Keratinocyte (primary cell): ENCODE measurements around the gene SLC6A9. TPM values are rescaled to one million over a fixed set of nuclear protein-coding genes. Genes with fewer than 3 reads are reported as not detected.

Experiments used
- DNase-seq: peaks from one replicate; pipeline ENCODE4 v3.0.0-alpha.2; 2011; ENCODE audit warnings: low read depth, missing footprints, low spot score
- FAIRE-seq: peaks from 2 replicates; lab custom pipeline; 2011; peaks lifted over from hg19 to GRCh38; lab: Jason Lieb, UNC
- H2AFZ ChIP-seq: 2 replicates; pipeline ENCODE4 v1.6.0; 2012; ENCODE audit warnings: low read length, control low read depth, inconsistent platforms; ENCODE audit not compliant: control insufficient read depth
- H3K27ac ChIP-seq: 2 replicates; pipeline ENCODE4 v1.5.1; 2011; ENCODE audit warnings: low read length; ENCODE audit not compliant: control insufficient read depth, insufficient read depth
- H3K27me3 ChIP-seq: 3 replicates; pipeline ENCODE4 v1.6.0; 2011; ENCODE audit warnings: low read length; ENCODE audit not compliant: control insufficient read depth, insufficient read depth; ENCODE audit errors: extremely low read depth
- H3K36me3 ChIP-seq, 2 experiments: 2 replicates in 1 of 2; 3 replicates in 1 of 2; pipeline ENCODE4 v1.5.1; 2011; ENCODE audit warnings: low read length in 2 of 2, mild to moderate bottlenecking in 1 of 2; ENCODE audit not compliant: control insufficient read depth in 2 of 2, insufficient read depth in 2 of 2; ENCODE audit errors: extremely low read depth in 1 of 2
- H3K4me1 ChIP-seq: 3 replicates; pipeline ENCODE4 v1.5.1; 2011; ENCODE audit warnings: low read length; ENCODE audit not compliant: control insufficient read depth, insufficient read depth; ENCODE audit errors: extremely low read depth
- H3K4me2 ChIP-seq: 3 replicates; pipeline ENCODE4 v1.6.0; 2011; ENCODE audit warnings: low read depth, low read length; ENCODE audit not compliant: control insufficient read depth, insufficient read depth; ENCODE audit errors: extremely low read depth
- H3K4me3 ChIP-seq, 3 experiments: fragments of 200-600 bp in 1 of 3; sonication (generic) in 1 of 3; 2 replicates in 2 of 3; 3 replicates in 1 of 3; pipeline ENCODE4 v1.5.1; 2011 to 2016; ENCODE audit warnings: low read length in 3 of 3, mild to moderate bottlenecking in 3 of 3, control low read depth in 2 of 3, inconsistent platforms in 1 of 3, low read depth in 1 of 3, mixed read lengths in 1 of 3, mixed run types in 1 of 3, moderate library complexity in 1 of 3; ENCODE audit not compliant: control insufficient read depth in 2 of 3, insufficient read depth in 2 of 3; ENCODE audit errors: extremely low read depth in 1 of 3
- H3K79me2 ChIP-seq: 2 replicates; pipeline ENCODE4 v1.6.0; 2012; ENCODE audit warnings: low read length; ENCODE audit not compliant: control insufficient read depth, insufficient read depth
- H3K9ac ChIP-seq: 3 replicates; pipeline ENCODE4 v1.6.0; 2011; ENCODE audit warnings: low read length; ENCODE audit not compliant: control insufficient read depth, insufficient read depth; ENCODE audit errors: extremely low read depth
- H3K9me1 ChIP-seq: 3 replicates; pipeline ENCODE4 v1.6.0; 2011; ENCODE audit warnings: low read length; ENCODE audit not compliant: control insufficient read depth, insufficient read depth; ENCODE audit errors: extremely low read depth
- H3K9me3 ChIP-seq: 2 replicates; pipeline ENCODE4 v1.5.1; 2012; ENCODE audit warnings: low read depth, low read length; ENCODE audit not compliant: control insufficient read depth
- H4K20me1 ChIP-seq: 3 replicates; pipeline ENCODE4 v1.6.0; 2011; ENCODE audit warnings: low read length; ENCODE audit not compliant: control insufficient read depth, insufficient read depth; ENCODE audit errors: extremely low read depth
- CTCF ChIP-seq, 3 experiments: IDR thresholded peaks in 1 of 3; conservative IDR thresholded peaks in 1 of 3; optimal IDR thresholded peaks in 1 of 3; 2 replicates in 2 of 3; 3 replicates in 1 of 3; pipeline versions ENCODE3 to v1.5.1; 2011; ENCODE audit warnings: low read length in 3 of 3, mild to moderate bottlenecking in 3 of 3, moderate library complexity in 2 of 3, control low read depth in 1 of 3, inconsistent platforms in 1 of 3; ENCODE audit not compliant: insufficient read depth in 2 of 3; ENCODE audit errors: extremely low read depth in 1 of 3
- EZH2 ChIP-seq: IDR thresholded peaks from one replicate; pipeline ENCODE4 v1.6.1; 2012; ENCODE audit warnings: inconsistent platforms, mild to moderate bottlenecking, low read length, moderate library complexity
- dilution Hi-C: fragments of 300-500 bp; cut with MboI; formaldehyde crosslinking; loops from one replicate; pipeline ENCODE4 v1.7.0; 2020; ENCODE audit warnings: low sequenced_read_pairs; ENCODE audit not compliant: extremely low pct_ligation_motif_present
- polyA plus RNA-seq, 5 experiments: library from polyadenylated mRNA; depleted of rRNA in 3 of 5; stranded (reverse) in 3 of 5; stranded (forward) in 1 of 5; unstranded in 1 of 5; fragments of >200 nt; gene quantifications; 1 replicate in 1 of 5; 2 replicates in 3 of 5; 3 replicates in 1 of 5; pipeline versions ENCODE4 v1.2.1 to v1.2.3, GENCODE V29; 2011 to 2012; ENCODE audit warnings: missing spikeins in 2 of 5, low read depth in 1 of 5, low replicate concordance in 1 of 5

Gene SLC6A9
- polyA plus RNA-seq, 1 donor (not counting 4 experiments of a cell fraction or from before 2014, with no cell fraction given) = 5.3 TPM

DNA sequence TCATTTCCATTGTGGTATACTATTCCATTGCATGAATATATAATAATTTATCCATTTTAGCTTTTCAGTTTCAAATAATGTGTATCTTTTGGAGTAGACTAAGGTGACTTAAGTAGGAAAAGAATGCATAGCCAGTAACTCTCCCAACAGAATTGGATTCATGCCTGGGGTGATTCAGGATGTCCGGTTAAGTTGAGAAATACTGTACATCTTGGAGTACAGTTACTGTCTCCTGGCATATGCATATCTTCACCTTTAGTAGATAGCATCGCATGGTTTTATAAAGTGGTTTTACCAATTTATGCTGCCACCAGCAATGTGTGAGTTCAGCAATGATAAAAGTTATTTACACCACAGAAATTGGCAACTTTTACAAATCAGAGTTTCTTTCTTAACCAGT lies 18.6 kb upstream of the SLC6A9 start:
- peak overlapping the region; percentile 40 for H3K4me2 ChIP-seq
- no peak overlapping the region for H2AFZ ChIP-seq
- DNase-seq (no peak), FAIRE-seq (peak; percentile 90)
- no peaks in the 10 kb centered on the region for H3K79me2 ChIP-seq
- no peaks in the 10 kb centered on the region for H3K9me3 ChIP-seq
- H3K4me1 ChIP-seq = peaks cover 32% of the 10 kb centered on the region
- no peak overlapping the region for H3K4me3 ChIP-seq
- no peak overlapping the region for H3K9ac ChIP-seq
- H3K27me3 ChIP-seq = no peaks in the 10 kb centered on the region
- H3K9me1 ChIP-seq = no peaks in the 10 kb centered on the region
- no peaks in the 10 kb centered on the region for H4K20me1 ChIP-seq
- dilution Hi-C loops = no loop called here
- H3K27ac ChIP-seq = peak overlapping the region; percentile 35
- no peak for TF ChIP-seq CTCF (optimal IDR thresholded peaks at IDR 0.05 in 1 of 3, IDR thresholded peaks at IDR 0.05 in 1 of 3, conservative IDR thresholded peaks at IDR 0.05 in 1 of 3; ENCODE audit: extremely low read depth in 1 of 3, insufficient read depth in 2 of 3, low read length in 3 of 3)
- TF ChIP-seq EZH2 = no peak
- no peaks in the 10 kb centered on the region for H3K36me3 ChIP-seq

DNA sequence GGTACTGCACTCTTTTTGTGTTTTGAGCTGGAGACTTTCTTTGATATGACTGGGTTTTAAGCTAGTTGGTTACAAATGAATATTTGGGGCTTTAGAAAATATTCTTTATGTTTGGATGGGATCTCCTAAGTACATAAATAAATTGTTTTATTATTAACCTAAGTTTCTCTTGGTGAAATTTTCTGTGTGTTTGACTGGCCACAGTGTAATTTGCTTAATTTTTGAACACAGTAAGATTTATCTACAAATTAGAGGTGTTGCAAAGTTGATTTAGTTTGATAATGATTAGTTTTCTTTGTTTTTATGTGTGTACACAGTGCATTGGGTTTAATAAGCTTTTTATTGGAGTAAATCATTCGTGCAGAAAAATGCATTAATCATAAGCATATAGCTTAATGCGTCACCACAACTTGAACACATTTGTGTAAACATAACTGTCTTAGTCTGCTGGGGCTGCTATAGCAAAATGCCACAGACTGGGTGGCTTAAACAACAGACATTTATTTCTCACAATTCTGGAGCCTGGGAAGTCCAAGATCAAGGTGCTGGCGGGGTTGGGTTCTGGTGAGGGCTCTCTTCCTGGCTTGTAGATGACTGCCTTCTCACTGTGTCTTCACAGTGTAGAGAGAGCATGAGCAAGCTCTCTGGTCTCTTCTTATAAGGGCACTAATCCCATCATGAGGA lies 17.4 kb upstream of the SLC6A9 start:
- H3K4me2 ChIP-seq = peak overlapping the region; percentile 73
- FAIRE-seq = peak; percentile 55
- no peaks in the 10 kb centered on the region for H3K9me3 ChIP-seq
- no peak for DNase-seq
- H3K9me1 ChIP-seq = no peaks in the 10 kb centered on the region
- TF ChIP-seq EZH2 = no peak
- TF ChIP-seq CTCF (optimal IDR thresholded peaks at IDR 0.05 in 1 of 3, IDR thresholded peaks at IDR 0.05 in 1 of 3, conservative IDR thresholded peaks at IDR 0.05 in 1 of 3; ENCODE audit: extremely low read depth in 1 of 3, insufficient read depth in 2 of 3, low read length in 3 of 3) = no peak
- H3K27ac ChIP-seq = peak overlapping the region; percentile 35
- peaks cover 41% of the 10 kb centered on the region for H3K4me1 ChIP-seq
- no peaks in the 10 kb centered on the region for H4K20me1 ChIP-seq
- H3K36me3 ChIP-seq = no peaks in the 10 kb centered on the region
- no peak overlapping the region for H3K4me3 ChIP-seq
- no peaks in the 10 kb centered on the region for H3K27me3 ChIP-seq
- peak overlapping the region; percentile 12 for H3K9ac ChIP-seq
- dilution Hi-C loops = no loop called here
- H3K79me2 ChIP-seq = no peaks in the 10 kb centered on the region
- no peak overlapping the region for H2AFZ ChIP-seq
